A673 (cell line): Measurements from ENCODE around the gene ZBTB39. TPM values are rescaled to one million over a fixed set of nuclear protein-coding genes. Genes with fewer than 3 reads are reported as not detected.

Experiments used
- BruUV-seq: library from RNA; stranded (reverse); fragments of 400-500 nt; replicated peaks from 2 replicates; lab custom pipeline; 2021; lab: Mats Ljungman, UMichigan
- CTCF ChIA-PET: fragments of 300-600 bp; sonication (Branson Sonifier 250); formaldehyde crosslinking; loops from one replicate; lab custom pipeline; 2022; ENCODE audit warnings: antibody characterized with exemption; lab: Charles Lee
- POLR2A ChIA-PET: fragments of 300-600 bp; sonication (Branson Sonifier 250); formaldehyde crosslinking; loops from one replicate; lab custom pipeline; 2022; ENCODE audit warnings: antibody characterized with exemption; ENCODE audit not compliant: low non-redundant PET; lab: Charles Lee
- DNase-seq: peaks from one replicate; pipeline ENCODE4 v3.0.0-alpha.2; 2015; ENCODE audit warnings: low spot score
- H3K27ac ChIP-seq: fragments of 200-600 bp; sonication (generic); 2 replicates; pipeline ENCODE4 v1.5.1; 2016; ENCODE audit warnings: mixed run types, low read depth, mild to moderate bottlenecking, mixed read lengths, antibody characterized with exemption, low read length; ENCODE audit not compliant: poor library complexity, severe bottlenecking
- H3K27me3 ChIP-seq: fragments of 200-600 bp; sonication (generic); replicated peaks from 2 replicates; pipeline ENCODE4 v1.6.1; 2017; ENCODE audit warnings: mixed run types, low read depth, mild to moderate bottlenecking, mixed read lengths, antibody characterized with exemption, low read length; ENCODE audit not compliant: insufficient read depth, poor library complexity
- H3K36me3 ChIP-seq: fragments of 200-600 bp; sonication (generic); 2 replicates; pipeline ENCODE4 v1.6.1; 2016; ENCODE audit warnings: mixed run types, mild to moderate bottlenecking, mixed read lengths, antibody characterized with exemption, low read length; ENCODE audit not compliant: insufficient read depth, poor library complexity, severe bottlenecking
- H3K4me1 ChIP-seq: fragments of 200-600 bp; sonication (generic); 2 replicates; pipeline ENCODE4 v1.6.1; 2017; ENCODE audit warnings: mixed run types, mild to moderate bottlenecking, mixed read lengths, antibody characterized with exemption, low read length; ENCODE audit not compliant: insufficient read depth, poor library complexity, severe bottlenecking
- H3K4me3 ChIP-seq: fragments of 200-600 bp; sonication (generic); 2 replicates; pipeline ENCODE4 v1.5.1; 2016; ENCODE audit warnings: low read depth, mixed run types, mild to moderate bottlenecking, mixed read lengths, low read length; ENCODE audit not compliant: poor library complexity, severe bottlenecking
- H3K9me3 ChIP-seq: fragments of 200-600 bp; sonication (generic); 2 replicates; pipeline ENCODE4 v1.6.1; 2016; ENCODE audit warnings: mixed run types, low read depth, mild to moderate bottlenecking, mixed read lengths, antibody characterized with exemption, low read length; ENCODE audit not compliant: poor library complexity, severe bottlenecking
- EZH2 ChIP-seq: fragments of 200-600 bp; sonication (generic); IDR thresholded peaks from 2 replicates; pipeline ENCODE4 v1.6.1; 2017; ENCODE audit warnings: borderline replicate concordance, low read depth, mild to moderate bottlenecking, mixed read lengths, antibody characterized with exemption, low read length; ENCODE audit not compliant: poor library complexity, severe bottlenecking
- intact Hi-C: fragments of 100-400 bp; cut with micrococcal nuclease; formaldehyde crosslinking; loops from one replicate; pipeline ENCODE4 v1.10.0; 2022; ENCODE audit not compliant: unreplicated experiment
- total RNA-seq: library from RNA; stranded (reverse); gene quantifications from 2 replicates; pipeline ENCODE4 v1.2.3, GENCODE V29; 2021
- TF ChIP-seq, protein P1 (sequence below): fragments of 300-800, 200-600 bp; sonication (generic); conservative IDR thresholded peaks from 2 replicates; pipeline ENCODE4 v1.5.1; 2017; ENCODE audit warnings: low read depth, mild to moderate bottlenecking, antibody characterized with exemption, low read length, moderate library complexity, mixed read lengths

ZBTB39 gene
- total RNA-seq, 1 experiment from 2014 or later = 18.2 TPM

GRCh38 chr12:56995201-56995929, 11.0 kb downstream of the ZBTB39 start:
- Histone ChIP-seq H3K4me1 (peaks cover 6% of the 10 kb centered on the region), H3K4me3 (no peak overlapping the region), H3K27me3 (no peaks in the 10 kb centered on the region), H3K27ac (no peak overlapping the region), H3K36me3 (peaks cover 12% of the 10 kb centered on the region), H3K9me3 (no peaks in the 10 kb centered on the region)
- intact Hi-C loops = no loop called here
- ChIA-PET POLR2A (interaction anchor here (0.6 kb wide), 1 partner anchor 245 kb away, joined by 3 read pairs; no protein-coding TSS in a partner anchor), CTCF (interaction anchor here (1.2 kb wide), 1 partner anchor 9 kb away, joined by 3 read pairs; no protein-coding TSS in a partner anchor)
- DNase-seq = no peak
- no TSS peak for BruUV-seq
- no peak for TF ChIP-seq EZH2
- TF ChIP-seq, protein P1, sequence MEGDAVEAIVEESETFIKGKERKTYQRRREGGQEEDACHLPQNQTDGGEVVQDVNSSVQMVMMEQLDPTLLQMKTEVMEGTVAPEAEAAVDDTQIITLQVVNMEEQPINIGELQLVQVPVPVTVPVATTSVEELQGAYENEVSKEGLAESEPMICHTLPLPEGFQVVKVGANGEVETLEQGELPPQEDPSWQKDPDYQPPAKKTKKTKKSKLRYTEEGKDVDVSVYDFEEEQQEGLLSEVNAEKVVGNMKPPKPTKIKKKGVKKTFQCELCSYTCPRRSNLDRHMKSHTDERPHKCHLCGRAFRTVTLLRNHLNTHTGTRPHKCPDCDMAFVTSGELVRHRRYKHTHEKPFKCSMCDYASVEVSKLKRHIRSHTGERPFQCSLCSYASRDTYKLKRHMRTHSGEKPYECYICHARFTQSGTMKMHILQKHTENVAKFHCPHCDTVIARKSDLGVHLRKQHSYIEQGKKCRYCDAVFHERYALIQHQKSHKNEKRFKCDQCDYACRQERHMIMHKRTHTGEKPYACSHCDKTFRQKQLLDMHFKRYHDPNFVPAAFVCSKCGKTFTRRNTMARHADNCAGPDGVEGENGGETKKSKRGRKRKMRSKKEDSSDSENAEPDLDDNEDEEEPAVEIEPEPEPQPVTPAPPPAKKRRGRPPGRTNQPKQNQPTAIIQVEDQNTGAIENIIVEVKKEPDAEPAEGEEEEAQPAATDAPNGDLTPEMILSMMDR = no peak

DNA sequence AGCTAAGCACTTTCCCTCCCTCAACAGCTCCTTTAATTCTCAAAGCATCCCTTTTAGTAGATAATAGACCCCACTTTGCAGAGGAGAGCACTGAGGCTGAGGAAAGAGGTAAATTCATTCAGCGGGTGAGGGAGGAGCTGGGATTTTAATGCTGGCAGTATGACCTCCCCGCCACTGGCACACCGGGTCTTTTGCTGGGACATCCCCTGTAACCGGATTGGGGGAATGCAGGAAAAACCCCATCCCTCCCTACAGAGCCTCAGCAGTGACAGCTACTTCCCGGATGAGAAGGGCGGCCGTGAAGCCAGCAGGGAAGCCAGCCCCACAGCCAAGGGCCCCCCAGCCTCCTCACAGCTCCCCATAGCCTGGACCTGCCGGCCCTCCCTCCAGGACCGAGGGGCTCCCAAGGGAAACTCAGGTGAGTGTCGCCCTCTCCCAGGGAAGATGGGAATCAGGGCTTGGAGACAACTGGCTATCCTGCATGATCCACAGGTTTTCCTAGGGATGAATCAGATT, 12.1 kb downstream of the ZBTB39 start:
- H3K9me3 ChIP-seq = no peaks in the 10 kb centered on the region
- no peak overlapping the region for H3K4me3 ChIP-seq
- no peak for DNase-seq
- H3K36me3 ChIP-seq = peaks cover 8% of the 10 kb centered on the region
- no peak overlapping the region for H3K27ac ChIP-seq
- BruUV-seq = no TSS peak
- ChIA-PET CTCF (interaction anchor here (0.5 kb wide), 1 partner anchor 237 kb away, joined by 5 read pairs; no protein-coding TSS in a partner anchor), POLR2A (no interaction called here)
- no peaks in the 10 kb centered on the region for H3K27me3 ChIP-seq
- peaks cover 6% of the 10 kb centered on the region for H3K4me1 ChIP-seq
- no peak for TF ChIP-seq EZH2
- TF ChIP-seq, protein P1 = no peak
- intact Hi-C loops = no loop called here

- ChIA-PET CTCF (no interaction called here), POLR2A (interaction anchor here (0.6 kb wide), 1 partner anchor 18 kb away, joined by 5 read pairs; no protein-coding TSS in a partner anchor)
- Histone ChIP-seq H3K27ac (no peak overlapping the region), H3K4me1 (peaks cover 6% of the 10 kb centered on the region), H3K4me3 (no peak overlapping the region), H3K36me3 (no peaks in the 10 kb centered on the region), H3K27me3 (no peaks in the 10 kb centered on the region), H3K9me3 (no peaks in the 10 kb centered on the region)
- intact Hi-C loops = no loop called here
- TF ChIP-seq, protein P1 = no peak
- no TSS peak for BruUV-seq
- DNase-seq = no peak
These were observed 13.0 kb downstream of the ZBTB39 start for GRCh38 chr12:56993346-56993745.
